Liver (tissue), 3 donors: ENCODE data around the gene HARS1.

Experiments used
- GABPA ChIP-seq, 2 donors: IDR thresholded peaks in 1 of 2; conservative IDR thresholded peaks in 1 of 2; 2 replicates each; pipeline ENCODE4 v1.6.1; 2016; ENCODE audit warnings: antibody characterized with exemption in 2 of 2, mild to moderate bottlenecking in 1 of 2, moderate library complexity in 1 of 2
- JUND ChIP-seq, 2 donors: IDR thresholded peaks; 2 replicates each; pipeline ENCODE4 v1.6.1; 2016; ENCODE audit warnings: antibody characterized with exemption in 2 of 2
- RAD21 ChIP-seq, 2 donors: IDR thresholded peaks; 2 replicates each; pipeline ENCODE4 v1.6.1; 2016; ENCODE audit warnings: antibody characterized with exemption in 2 of 2, mild to moderate bottlenecking in 2 of 2
- REST ChIP-seq: IDR thresholded peaks from 2 replicates; pipeline ENCODE4 v1.6.1; 2016; ENCODE audit warnings: antibody characterized with exemption, mild to moderate bottlenecking
- YY1 ChIP-seq: IDR thresholded peaks from 2 replicates; pipeline ENCODE4 v1.6.1; 2016; ENCODE audit warnings: antibody characterized with exemption, mild to moderate bottlenecking
- TF ChIP-seq, protein P1 (sequence below): fragments of 150-350 bp; IDR thresholded peaks from 2 replicates; pipeline ENCODE4 v1.5.1; 2017; ENCODE audit warnings: improper control_type of control experiment, low read depth, low read length; ENCODE audit not compliant: missing input control
- donor health status: healthy.
- donor health status: healthy.

DNA sequence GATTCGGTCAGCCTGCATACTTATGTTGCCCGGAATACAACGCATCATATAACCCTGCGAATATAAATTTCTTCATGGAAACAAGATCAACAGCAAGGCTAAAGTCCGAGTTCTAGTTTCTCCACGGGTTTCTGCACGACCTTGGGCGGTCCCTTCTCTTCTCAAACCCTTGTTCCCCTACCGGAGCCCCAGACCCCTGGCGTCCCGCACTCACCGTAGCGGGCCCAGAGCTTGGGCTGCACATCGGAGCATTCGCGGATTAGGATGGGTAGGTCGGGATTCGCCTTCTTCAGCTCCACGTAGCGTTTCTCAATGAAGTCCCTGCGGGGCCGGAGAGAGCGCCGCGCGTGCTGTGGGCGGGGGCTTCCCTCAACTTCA is 44.1 kb downstream of the HARS1 start:
- TF ChIP-seq, protein P1, sequence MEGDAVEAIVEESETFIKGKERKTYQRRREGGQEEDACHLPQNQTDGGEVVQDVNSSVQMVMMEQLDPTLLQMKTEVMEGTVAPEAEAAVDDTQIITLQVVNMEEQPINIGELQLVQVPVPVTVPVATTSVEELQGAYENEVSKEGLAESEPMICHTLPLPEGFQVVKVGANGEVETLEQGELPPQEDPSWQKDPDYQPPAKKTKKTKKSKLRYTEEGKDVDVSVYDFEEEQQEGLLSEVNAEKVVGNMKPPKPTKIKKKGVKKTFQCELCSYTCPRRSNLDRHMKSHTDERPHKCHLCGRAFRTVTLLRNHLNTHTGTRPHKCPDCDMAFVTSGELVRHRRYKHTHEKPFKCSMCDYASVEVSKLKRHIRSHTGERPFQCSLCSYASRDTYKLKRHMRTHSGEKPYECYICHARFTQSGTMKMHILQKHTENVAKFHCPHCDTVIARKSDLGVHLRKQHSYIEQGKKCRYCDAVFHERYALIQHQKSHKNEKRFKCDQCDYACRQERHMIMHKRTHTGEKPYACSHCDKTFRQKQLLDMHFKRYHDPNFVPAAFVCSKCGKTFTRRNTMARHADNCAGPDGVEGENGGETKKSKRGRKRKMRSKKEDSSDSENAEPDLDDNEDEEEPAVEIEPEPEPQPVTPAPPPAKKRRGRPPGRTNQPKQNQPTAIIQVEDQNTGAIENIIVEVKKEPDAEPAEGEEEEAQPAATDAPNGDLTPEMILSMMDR, result no peak
- TF ChIP-seq YY1 (no peak), JUND (IDR thresholded peaks at IDR 0.05) (no peak), REST (no peak), RAD21 (IDR thresholded peaks at IDR 0.05) (no peak), GABPA (IDR thresholded peaks at IDR 0.05 in 1 of 2, conservative IDR thresholded peaks at IDR 0.05 in 1 of 2) (no peak)
